T-helper 1 cell (primary cell): Measurements from ENCODE around the gene GPATCH3.
"Not testable (repeated sequence)": the region's sequence is repeated elsewhere in the genome, so short reads cannot be mapped to it uniquely, and the experiment has no call there.

Source experiments
- DNase-seq, 5 donors: peaks; one replicate each; pipeline ENCODE4 v3.0.0-alpha.2; 2012 to 2020

GPATCH3 gene

GRCh38 chr1:26913389-26913753, 13.1 kb upstream of the GPATCH3 start:
- no peak for DNase-seq

GRCh38 chr1:26912147-26912490, 11.9 kb upstream of the GPATCH3 start:
- DNase-seq: no peak

GRCh38 chr1:26911399-26912146, 11.3 kb upstream of the GPATCH3 start:
- DNase-seq: no peak

GRCh38 chr1:26910343-26911160, 10.3 kb upstream of the GPATCH3 start:
- DNase-seq: no peak

GRCh38 chr1:26909951-26910342, 9.7 kb upstream of the GPATCH3 start:
- DNase-seq: no peak

GRCh38 chr1:26907071-26907917, 7.0 kb upstream of the GPATCH3 start:
- no peak for DNase-seq

GRCh38 chr1:26900815-26901511, 696 bp upstream of the GPATCH3 start:
- DNase-seq: no peak

GRCh38 chr1:26897351-26897750, 2.9 kb downstream of the GPATCH3 start:
- no peak for DNase-seq

- DNase-seq: no peak
Observed at GRCh38 chr1:26894263-26894662, 6.0 kb downstream of the GPATCH3 start.

- no peak for DNase-seq
Observed at GRCh38 chr1:26890467-26890796, 9.8 kb downstream of the GPATCH3 start.

GRCh38 chr1:26889551-26890466, 10.5 kb downstream of the GPATCH3 start, which contains the start of gene GPN2:
GPN2 (minus strand) TSS chr1:26890283; CDS start chr1:26890096, 187 bp downstream.
- DNase-seq: peak; percentile 57 to 84 (median 72)

- no peak for DNase-seq
Observed at GRCh38 chr1:26888231-26888630, 12.0 kb downstream of the GPATCH3 start.

GRCh38 chr1:26887125-26887524, 13.1 kb downstream of the GPATCH3 start:
- peak in 1 of 5 donors; percentile 26 for DNase-seq

GRCh38 chr1:26882696-26883463, 17.4 kb downstream of the GPATCH3 start:
- DNase-seq: no peak

- not testable (repeated sequence) for DNase-seq
Observed at GRCh38 chr1:26881611-26882010, 18.7 kb downstream of the GPATCH3 start.

GRCh38 chr1:26879793-26880192, 20.5 kb downstream of the GPATCH3 start:
- no peak for DNase-seq

GRCh38 chr1:26877326-26877725, 22.9 kb downstream of the GPATCH3 start:
- no peak for DNase-seq

GRCh38 chr1:26874896-26875295, 25.4 kb downstream of the GPATCH3 start:
- no peak for DNase-seq

- not testable (repeated sequence) for DNase-seq
Observed at GRCh38 chr1:26873097-26873496, 27.2 kb downstream of the GPATCH3 start.

- peak; percentile 87 to 98 (median 90) for DNase-seq
Observed at GRCh38 chr1:26864610-26865480, 35.4 kb downstream of the GPATCH3 start.
